ENCODE results near the gene PPP1R3G.

DNA sequence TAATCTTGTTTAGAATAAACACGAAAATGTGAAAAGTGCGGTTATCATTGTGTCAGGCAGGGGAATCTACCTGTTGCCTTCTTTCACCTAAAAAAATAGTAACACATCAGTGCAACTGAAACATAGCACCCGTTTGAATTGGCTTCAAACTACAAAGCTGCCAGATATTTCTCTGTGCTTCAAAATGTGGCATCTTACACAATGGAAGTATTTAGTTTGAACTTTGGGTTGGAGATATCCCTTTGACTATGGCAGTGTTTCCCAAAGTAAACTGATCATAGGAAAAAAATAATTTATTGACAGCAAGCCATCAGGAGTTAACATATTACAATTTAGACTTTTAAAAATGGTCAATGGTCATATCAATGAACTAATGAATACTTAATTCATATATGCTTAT lies 3.6 kb downstream of the PPP1R3G start:
- TF ChIP-seq ELK1 (IDR thresholded peaks at IDR 0.05; ENCODE audit: borderline replicate concordance, low read depth, low read length) (no peak), POLR2A (IDR thresholded peaks at IDR 0.05; ENCODE audit: low read depth, low read length) (no peak), NFE2L2 (IDR thresholded peaks at IDR 0.05; ENCODE audit: low read depth, low read length) (no peak), USF2 (IDR thresholded peaks at IDR 0.05; ENCODE audit: low read depth, low read length) (no peak), CHD1 (IDR thresholded peaks at IDR 0.05; ENCODE audit: low read depth, low read length) (no peak), MXI1 (IDR thresholded peaks at IDR 0.05; ENCODE audit: borderline replicate concordance, low read depth, low read length) (no peak), BHLHE40 (IDR thresholded peaks at IDR 0.05; ENCODE audit: low read depth, low read length) (no peak), RAD21 (IDR thresholded peaks at IDR 0.05; ENCODE audit: low read length) (no peak)
- TF ChIP-seq, protein P1, sequence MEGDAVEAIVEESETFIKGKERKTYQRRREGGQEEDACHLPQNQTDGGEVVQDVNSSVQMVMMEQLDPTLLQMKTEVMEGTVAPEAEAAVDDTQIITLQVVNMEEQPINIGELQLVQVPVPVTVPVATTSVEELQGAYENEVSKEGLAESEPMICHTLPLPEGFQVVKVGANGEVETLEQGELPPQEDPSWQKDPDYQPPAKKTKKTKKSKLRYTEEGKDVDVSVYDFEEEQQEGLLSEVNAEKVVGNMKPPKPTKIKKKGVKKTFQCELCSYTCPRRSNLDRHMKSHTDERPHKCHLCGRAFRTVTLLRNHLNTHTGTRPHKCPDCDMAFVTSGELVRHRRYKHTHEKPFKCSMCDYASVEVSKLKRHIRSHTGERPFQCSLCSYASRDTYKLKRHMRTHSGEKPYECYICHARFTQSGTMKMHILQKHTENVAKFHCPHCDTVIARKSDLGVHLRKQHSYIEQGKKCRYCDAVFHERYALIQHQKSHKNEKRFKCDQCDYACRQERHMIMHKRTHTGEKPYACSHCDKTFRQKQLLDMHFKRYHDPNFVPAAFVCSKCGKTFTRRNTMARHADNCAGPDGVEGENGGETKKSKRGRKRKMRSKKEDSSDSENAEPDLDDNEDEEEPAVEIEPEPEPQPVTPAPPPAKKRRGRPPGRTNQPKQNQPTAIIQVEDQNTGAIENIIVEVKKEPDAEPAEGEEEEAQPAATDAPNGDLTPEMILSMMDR (conservative IDR thresholded peaks at IDR 0.05; ENCODE audit: low read depth, low read length) = no peak

Measured in IMR-90 (cell line).